Cardiac muscle cell (in vitro differentiated cells and primary cell): Measurements from ENCODE around the gene CDK13. TPM values are rescaled to one million over a fixed set of nuclear protein-coding genes. Genes with fewer than 3 reads are reported as not detected.

ENCODE experiments used
- DNase-seq, 2 donors: peaks; one replicate each; pipeline versions ENCODE4 v3.0.0 to v3.0.0-alpha.2; 2010 to 2017; ENCODE audit warnings: low read depth in 1 of 2, low spot score in 1 of 2
- H3K27ac ChIP-seq: fragments of 200-600 bp; sonication (generic); 2 replicates; pipeline ENCODE4 v1.5.1; 2016
- H3K27me3 ChIP-seq: fragments of 200-600 bp; sonication (generic); 2 replicates; pipeline ENCODE4 v1.6.0; 2016; ENCODE audit warnings: control low read depth
- H3K36me3 ChIP-seq: fragments of 200-600 bp; sonication (generic); 2 replicates; pipeline ENCODE4 v1.5.1; 2016; ENCODE audit warnings: control low read depth
- H3K4me1 ChIP-seq: fragments of 200-600 bp; sonication (generic); 2 replicates; pipeline ENCODE4 v1.8.1; 2017; ENCODE audit warnings: low read depth, mild to moderate bottlenecking, mixed run types
- H3K4me3 ChIP-seq: fragments of 200-600 bp; sonication (generic); 2 replicates; pipeline ENCODE4 v1.5.1; 2016; ENCODE audit warnings: mild to moderate bottlenecking
- H3K9me3 ChIP-seq: fragments of 200-600 bp; sonication (generic); 2 replicates; pipeline ENCODE4 v1.5.1; 2017; ENCODE audit warnings: low read depth, mild to moderate bottlenecking, control low read depth
- polyA plus RNA-seq: library from polyadenylated mRNA; unstranded; fragments of >200 nt; fragmentation: Nextera tagmentation; extraction: Ambion mirVana; gene quantifications from 2 replicates; pipeline ENCODE4 v1.2.1, GENCODE V29; 2016
- total RNA-seq: library from RNA; depleted of rRNA; stranded (reverse); fragments of >200 nt; gene quantifications from 2 replicates; pipeline ENCODE4 v1.2.3, GENCODE V29; 2016
- TF ChIP-seq, protein P1 (sequence below): IDR thresholded peaks from 2 replicates; pipeline ENCODE4 v1.5.1; 2012; ENCODE audit warnings: low read depth, mild to moderate bottlenecking, low read length

The CDK13 gene
- total and polyA plus RNA-seq, 2 experiments from 2014 or later, result 30.5 to 76.5 TPM

DNA sequence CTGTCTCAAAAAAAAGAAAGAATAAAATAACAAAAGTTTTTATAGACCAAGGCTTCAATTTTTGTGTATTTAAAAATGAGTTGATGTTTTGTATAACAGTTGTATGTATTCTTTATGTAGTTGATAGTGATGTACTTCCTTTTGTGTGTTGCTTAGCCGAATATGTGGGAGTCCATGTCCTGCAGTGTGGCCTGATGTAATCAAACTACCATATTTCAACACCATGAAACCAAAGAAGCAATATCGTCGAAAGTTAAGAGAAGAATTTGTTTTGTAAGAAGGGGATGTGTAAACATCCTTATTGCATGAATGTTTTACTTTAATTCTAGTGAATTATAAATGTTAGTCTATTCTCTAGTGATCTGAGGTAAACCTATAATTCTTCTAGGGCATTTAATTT is 127.8 kb downstream of the CDK13 start:
- H3K36me3 ChIP-seq, result peaks cover 25% of the 10 kb centered on the region
- TF ChIP-seq, protein P1, sequence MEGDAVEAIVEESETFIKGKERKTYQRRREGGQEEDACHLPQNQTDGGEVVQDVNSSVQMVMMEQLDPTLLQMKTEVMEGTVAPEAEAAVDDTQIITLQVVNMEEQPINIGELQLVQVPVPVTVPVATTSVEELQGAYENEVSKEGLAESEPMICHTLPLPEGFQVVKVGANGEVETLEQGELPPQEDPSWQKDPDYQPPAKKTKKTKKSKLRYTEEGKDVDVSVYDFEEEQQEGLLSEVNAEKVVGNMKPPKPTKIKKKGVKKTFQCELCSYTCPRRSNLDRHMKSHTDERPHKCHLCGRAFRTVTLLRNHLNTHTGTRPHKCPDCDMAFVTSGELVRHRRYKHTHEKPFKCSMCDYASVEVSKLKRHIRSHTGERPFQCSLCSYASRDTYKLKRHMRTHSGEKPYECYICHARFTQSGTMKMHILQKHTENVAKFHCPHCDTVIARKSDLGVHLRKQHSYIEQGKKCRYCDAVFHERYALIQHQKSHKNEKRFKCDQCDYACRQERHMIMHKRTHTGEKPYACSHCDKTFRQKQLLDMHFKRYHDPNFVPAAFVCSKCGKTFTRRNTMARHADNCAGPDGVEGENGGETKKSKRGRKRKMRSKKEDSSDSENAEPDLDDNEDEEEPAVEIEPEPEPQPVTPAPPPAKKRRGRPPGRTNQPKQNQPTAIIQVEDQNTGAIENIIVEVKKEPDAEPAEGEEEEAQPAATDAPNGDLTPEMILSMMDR, result no peak

DNA sequence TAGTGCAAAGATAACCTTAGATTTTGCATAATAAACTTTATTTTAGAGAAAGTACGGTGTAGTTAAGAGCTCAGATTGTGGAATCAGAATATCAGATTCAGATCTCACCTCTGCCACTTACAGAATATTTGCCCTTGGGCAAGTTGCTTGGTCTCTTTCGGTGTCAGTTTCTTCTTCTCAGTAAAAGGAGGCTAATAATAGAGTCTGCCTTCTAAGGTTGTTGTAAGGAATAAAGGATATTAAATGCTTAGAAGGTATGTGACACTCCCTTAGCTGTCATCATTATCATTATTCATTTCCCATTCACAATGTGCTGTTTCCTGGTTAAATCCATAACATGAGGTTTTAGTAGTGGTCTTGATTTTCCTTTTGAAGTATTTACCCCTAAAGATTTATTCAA is 142.1 kb downstream of the CDK13 start:
- Histone ChIP-seq H3K9me3 (no peaks in the 10 kb centered on the region), H3K4me1 (peaks cover 12% of the 10 kb centered on the region), H3K36me3 (peaks cover 40% of the 10 kb centered on the region), H3K4me3 (no peak overlapping the region), H3K27ac (peak overlapping the region; percentile 42), H3K27me3 (no peaks in the 10 kb centered on the region)
- TF ChIP-seq, protein P1, result no peak
- no peak for DNase-seq

More for the DNA sequence above, 127.8 kb downstream of the CDK13 start:
- H3K4me1 ChIP-seq, result no peaks in the 10 kb centered on the region
- peak in 1 of 2 donors; percentile 83 for DNase-seq
- H3K27me3 ChIP-seq, result no peaks in the 10 kb centered on the region
- H3K9me3 ChIP-seq, result no peaks in the 10 kb centered on the region
- no peak overlapping the region for H3K27ac ChIP-seq
- no peak overlapping the region for H3K4me3 ChIP-seq

DNA sequence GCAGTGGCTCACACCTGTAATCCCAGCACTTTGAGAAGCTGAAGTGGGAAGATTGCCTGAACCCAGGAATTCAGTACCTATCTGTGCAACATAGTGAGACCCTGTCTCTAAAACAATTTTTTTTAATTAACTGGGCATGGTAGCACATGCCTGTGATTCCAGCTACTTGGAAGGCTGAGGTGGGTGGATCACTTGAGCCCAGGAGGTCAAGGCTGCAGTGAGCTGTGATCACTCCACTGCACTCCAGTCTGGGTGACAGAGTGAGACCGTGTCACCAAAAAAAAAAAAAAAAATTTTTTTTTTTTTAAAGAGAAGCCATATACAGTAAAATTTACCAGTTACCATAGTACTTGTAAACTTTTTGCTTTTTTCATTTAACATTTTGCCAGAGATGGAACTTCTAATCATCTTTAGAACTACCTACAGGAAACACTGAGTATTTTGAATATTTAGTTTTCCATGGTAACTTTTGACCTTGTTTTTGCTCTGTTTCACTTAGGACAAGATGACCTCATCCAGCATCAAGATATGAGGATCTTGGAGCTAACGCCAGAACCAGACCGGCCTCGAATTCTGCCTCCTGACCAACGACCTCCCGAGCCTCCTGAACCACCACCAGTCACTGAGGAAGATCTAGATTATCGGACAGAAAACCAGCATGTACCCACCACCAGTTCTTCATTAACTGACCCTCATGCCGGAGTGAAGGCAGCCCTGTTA is 143.7 kb downstream of the CDK13 start:
- H3K27me3 ChIP-seq, result no peaks in the 10 kb centered on the region
- H3K27ac ChIP-seq, result peak overlapping the region; percentile 42
- no peaks in the 10 kb centered on the region for H3K9me3 ChIP-seq
- peaks cover 31% of the 10 kb centered on the region for H3K36me3 ChIP-seq
- TF ChIP-seq, protein P1, result no peak
- no peak overlapping the region for H3K4me3 ChIP-seq
- peaks cover 12% of the 10 kb centered on the region for H3K4me1 ChIP-seq
- no peak for DNase-seq

DNA sequence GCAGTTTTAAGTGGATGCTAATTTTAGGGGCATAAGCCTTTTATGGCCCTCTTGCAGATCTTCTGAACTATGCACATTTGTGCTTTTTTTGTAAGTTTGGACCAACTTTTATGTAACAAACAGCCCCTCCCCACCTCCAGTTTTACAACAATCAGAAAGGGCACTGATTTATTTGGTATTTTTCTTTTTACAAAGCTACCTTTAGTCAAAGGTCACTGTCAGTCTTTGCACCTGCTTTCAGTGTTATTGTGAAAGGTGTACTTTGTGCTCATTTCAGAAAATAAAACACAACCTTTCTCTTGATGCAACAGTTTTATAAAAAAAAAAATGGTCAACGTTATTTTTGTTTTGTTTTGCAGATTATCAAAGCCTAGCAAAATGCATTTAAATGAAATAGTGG is 145.2 kb downstream of the CDK13 start:
- TF ChIP-seq, protein P1, result no peak
- Histone ChIP-seq H3K36me3 (peaks cover 31% of the 10 kb centered on the region), H3K27me3 (no peaks in the 10 kb centered on the region), H3K4me1 (peaks cover 12% of the 10 kb centered on the region), H3K9me3 (no peaks in the 10 kb centered on the region), H3K4me3 (no peak overlapping the region), H3K27ac (no peak overlapping the region)
- DNase-seq, result no peak

DNA sequence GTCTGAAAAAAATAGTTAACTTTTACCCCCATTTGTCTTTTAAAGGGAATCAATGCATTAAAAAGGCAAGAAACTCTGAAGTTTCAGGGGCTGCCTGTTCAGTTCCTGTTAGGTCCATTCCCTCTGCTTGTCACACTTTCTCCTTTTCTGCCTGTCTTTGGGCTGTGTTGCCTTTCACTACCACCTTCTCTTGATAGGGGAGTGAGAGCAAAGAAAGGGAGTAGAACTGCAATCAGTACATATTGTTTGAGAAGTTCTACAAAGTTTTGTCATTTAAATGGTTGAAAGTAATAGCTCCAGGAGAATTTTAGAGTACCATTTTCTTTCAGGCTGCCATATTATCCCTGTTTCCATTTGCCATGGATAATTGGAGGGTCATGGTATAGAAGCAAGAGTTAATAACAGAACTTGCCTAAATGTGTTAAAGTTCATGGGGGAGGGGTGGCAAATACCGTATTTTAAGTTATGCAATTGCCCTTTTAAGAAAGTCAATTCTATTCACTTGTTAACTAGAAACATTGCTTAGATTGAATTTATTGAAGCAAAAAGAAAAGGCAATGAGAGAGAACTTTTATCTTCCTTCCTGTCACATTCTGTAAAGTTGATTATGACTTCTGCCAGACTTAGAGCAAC is 145.8 kb downstream of the CDK13 start:
- no peak for DNase-seq
- H3K27ac ChIP-seq, result peak overlapping the region; percentile 27
- no peaks in the 10 kb centered on the region for H3K9me3 ChIP-seq
- H3K36me3 ChIP-seq, result peaks cover 28% of the 10 kb centered on the region
- TF ChIP-seq, protein P1, result no peak
- H3K4me3 ChIP-seq, result no peak overlapping the region
- H3K27me3 ChIP-seq, result no peaks in the 10 kb centered on the region
- H3K4me1 ChIP-seq, result peaks cover 12% of the 10 kb centered on the region
